Activated CD8-positive, alpha-beta T cell treated with anti-CD3 and anti-CD28 coated beads for 36 hours (primary cell): Measurements from ENCODE around the gene LIN7A. TPM values are rescaled to one million over a fixed set of nuclear protein-coding genes. Genes with fewer than 3 reads are reported as not detected.

ENCODE experiments used
- ATAC-seq: fragments of 200-7000 bp; cut with Tn5 transposase; one replicate; pipeline ENCODE4 v1.10.0; 2021; ENCODE audit warnings: mild to moderate bottlenecking, moderate library complexity
- CTCF ChIA-PET: fragments of 350-600 bp; sonication (Branson Sonifier 250); formaldehyde crosslinking; loops from one replicate; lab custom pipeline; 2021; ENCODE audit warnings: antibody characterized with exemption; lab: Charles Lee
- POLR2A ChIA-PET: fragments of 350-600 bp; sonication (Branson Sonifier 250); formaldehyde crosslinking; loops from one replicate; lab custom pipeline; 2021; ENCODE audit warnings: antibody characterized with exemption; lab: Charles Lee
- DNase-seq: peaks from one replicate; pipeline ENCODE4 v3.0.0-alpha.2; 2020
- H3K27ac Mint-ChIP-seq: one replicate; pipeline ENCODE4 v1.8.0; 2021; ENCODE audit warnings: mild to moderate bottlenecking, mixed read lengths
- H3K27me3 Mint-ChIP-seq: one replicate; pipeline ENCODE4 v1.8.0; 2021; ENCODE audit warnings: mixed read lengths
- H3K36me3 Mint-ChIP-seq: one replicate; pipeline ENCODE4 v1.8.0; 2021; ENCODE audit warnings: low read depth, mixed read lengths
- H3K4me1 Mint-ChIP-seq: one replicate; pipeline ENCODE4 v1.8.0; 2021; ENCODE audit warnings: low read depth, mixed read lengths
- H3K4me3 Mint-ChIP-seq: one replicate; pipeline ENCODE4 v1.8.0; 2021; ENCODE audit warnings: mild to moderate bottlenecking, moderate library complexity, mixed read lengths
- H3K9me3 Mint-ChIP-seq: one replicate; pipeline ENCODE4 v1.8.0; 2021; ENCODE audit warnings: mixed read lengths
- CTCF ChIP-seq: fragments of 200-600 bp; IDR thresholded peaks from one replicate; pipeline ENCODE4 v1.8.0; 2022; ENCODE audit warnings: antibody characterized with exemption, mild to moderate bottlenecking
- intact Hi-C: fragments of 100-400 bp; cut with micrococcal nuclease; formaldehyde crosslinking; loops from one replicate; pipeline ENCODE4 v1.10.0; 2022
- total RNA-seq, 2 experiments: library from RNA; stranded (reverse); gene quantifications; one replicate each; pipeline ENCODE4 v1.2.3, GENCODE V29; 2021

Gene LIN7A
- total RNA-seq, 2 experiments from 2014 or later = not detected

- intact Hi-C loops = no loop called here
- no peak overlapping the region for H3K4me3 Mint-ChIP-seq
- TF ChIP-seq CTCF = no peak
- ChIA-PET CTCF (no interaction called here), POLR2A (no interaction called here)
- ATAC-seq (no peak), DNase-seq (no peak)
- H3K9me3 Mint-ChIP-seq = peaks cover 5% of the 10 kb centered on the region
- H3K4me1 Mint-ChIP-seq = no peaks in the 10 kb centered on the region
- H3K27ac Mint-ChIP-seq = no peak overlapping the region
- no peaks in the 10 kb centered on the region for H3K27me3 Mint-ChIP-seq
- no peaks in the 10 kb centered on the region for H3K36me3 Mint-ChIP-seq
Measured at GRCh38 chr12:80837342-80837978, 100.3 kb downstream of the LIN7A start.

DNA sequence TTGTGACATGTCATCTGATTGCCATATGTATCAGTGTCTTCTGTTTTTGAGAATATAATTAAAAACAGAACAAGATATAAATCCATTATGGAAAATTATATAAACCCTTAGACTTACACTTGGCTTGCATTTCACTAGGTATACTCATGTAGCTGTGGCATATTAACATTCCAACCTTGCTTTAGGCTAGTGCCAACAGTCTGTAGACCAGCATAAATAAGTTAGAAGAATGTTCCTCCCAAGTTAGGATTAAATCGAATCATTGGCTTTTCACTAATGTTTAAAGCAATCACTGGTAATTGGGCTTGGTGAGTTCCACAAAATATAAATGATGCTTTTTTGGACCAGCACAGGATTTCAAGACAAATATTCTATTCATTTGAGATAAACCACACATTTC is 103.0 kb downstream of the LIN7A start:
- peaks cover 5% of the 10 kb centered on the region for H3K9me3 Mint-ChIP-seq
- intact Hi-C loops = no loop called here
- POLR2A ChIA-PET = no interaction called here
- CTCF ChIA-PET = no interaction called here
- no peak for TF ChIP-seq CTCF
- no peak overlapping the region for H3K27ac Mint-ChIP-seq
- no peaks in the 10 kb centered on the region for H3K4me1 Mint-ChIP-seq
- H3K4me3 Mint-ChIP-seq = no peak overlapping the region
- no peaks in the 10 kb centered on the region for H3K36me3 Mint-ChIP-seq
- H3K27me3 Mint-ChIP-seq = no peaks in the 10 kb centered on the region
- DNase-seq = no peak
- no peak for ATAC-seq

DNA sequence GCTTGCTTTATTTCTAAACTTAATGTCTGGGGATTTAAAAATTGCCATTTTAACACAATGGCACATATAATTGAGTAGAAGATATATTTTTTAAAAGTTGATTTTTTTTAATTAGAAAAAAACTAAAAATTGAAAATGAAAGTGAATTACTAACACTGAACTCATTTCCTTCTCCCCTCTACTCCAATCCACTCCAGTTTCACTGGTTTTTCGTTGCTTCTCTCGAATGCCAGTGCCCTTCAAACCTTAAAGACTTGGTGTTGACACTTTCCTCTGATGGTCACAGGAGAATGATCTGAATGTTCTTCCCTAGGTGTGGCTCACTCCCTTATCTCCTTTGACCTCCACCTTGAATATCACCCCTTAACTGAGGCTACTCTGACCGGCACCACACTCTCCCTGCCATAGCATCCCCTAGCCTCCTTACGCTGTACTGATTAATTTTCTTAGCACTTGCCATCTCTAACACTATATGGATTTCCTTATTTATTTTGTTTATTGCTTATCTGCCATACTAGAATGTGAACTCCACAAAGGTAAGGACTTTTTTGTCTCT is 107.1 kb downstream of the LIN7A start:
- H3K4me1 Mint-ChIP-seq = no peaks in the 10 kb centered on the region
- TF ChIP-seq CTCF = no peak
- CTCF ChIA-PET = no interaction called here
- H3K9me3 Mint-ChIP-seq = no peaks in the 10 kb centered on the region
- DNase-seq = no peak
- intact Hi-C loops = no loop called here
- no peak for ATAC-seq
- no peaks in the 10 kb centered on the region for H3K27me3 Mint-ChIP-seq
- H3K27ac Mint-ChIP-seq = no peak overlapping the region
- no peaks in the 10 kb centered on the region for H3K36me3 Mint-ChIP-seq
- POLR2A ChIA-PET = no interaction called here
- H3K4me3 Mint-ChIP-seq = no peak overlapping the region

DNA sequence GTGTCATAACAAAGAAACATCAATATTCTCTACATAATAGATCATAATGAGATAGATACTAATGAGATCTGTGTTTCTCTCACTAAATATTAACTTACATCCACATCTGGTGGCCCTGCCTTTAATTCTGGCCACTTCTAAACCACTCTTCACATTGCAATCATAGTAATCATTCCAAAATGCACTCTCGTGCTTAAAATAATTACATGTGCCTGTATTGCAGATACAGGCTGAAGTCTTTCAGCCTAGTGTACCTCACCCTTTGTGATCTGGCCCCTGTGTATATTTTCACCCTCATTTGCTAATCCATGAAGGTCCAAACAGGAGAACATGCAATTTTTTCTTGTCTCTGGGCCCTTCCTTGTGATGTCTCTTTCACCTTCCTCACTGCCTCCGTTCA is 108.0 kb downstream of the LIN7A start:
- Mint-ChIP-seq H3K4me3 (no peak overlapping the region), H3K27ac (no peak overlapping the region), H3K27me3 (no peaks in the 10 kb centered on the region), H3K9me3 (no peaks in the 10 kb centered on the region), H3K36me3 (no peaks in the 10 kb centered on the region), H3K4me1 (no peaks in the 10 kb centered on the region)
- ATAC-seq = no peak
- TF ChIP-seq CTCF = no peak
- CTCF ChIA-PET = no interaction called here
- intact Hi-C loops = no loop called here
- POLR2A ChIA-PET = no interaction called here
- no peak for DNase-seq

DNA sequence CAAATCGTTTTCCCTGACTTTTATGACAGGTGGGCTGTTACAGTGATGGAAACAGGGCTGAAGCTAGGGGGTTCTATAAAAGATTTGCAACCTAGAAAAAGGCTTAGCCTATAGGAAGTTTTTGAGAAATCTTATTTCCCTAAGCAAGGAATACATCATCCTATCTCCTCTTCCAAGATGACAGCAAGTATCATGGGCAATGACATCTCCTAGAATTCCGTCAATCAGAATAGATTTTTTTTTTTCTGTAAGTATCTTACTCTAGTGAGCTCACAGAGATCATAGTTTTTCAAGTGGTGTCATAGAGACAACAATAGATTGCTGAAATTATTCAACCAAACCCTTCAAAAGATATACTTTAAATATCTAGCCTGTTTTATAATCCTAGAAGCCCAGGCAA is 112.2 kb downstream of the LIN7A start:
- intact Hi-C loops = no loop called here

More for the DNA sequence above, 112.2 kb downstream of the LIN7A start:
- Mint-ChIP-seq H3K27me3 (no peaks in the 10 kb centered on the region), H3K27ac (no peak overlapping the region), H3K4me3 (no peak overlapping the region), H3K9me3 (no peaks in the 10 kb centered on the region), H3K36me3 (no peaks in the 10 kb centered on the region), H3K4me1 (no peaks in the 10 kb centered on the region)
- CTCF ChIA-PET = interaction anchor here (0.6 kb wide), 1 partner anchor 21 kb away, joined by 3 read pairs; no protein-coding TSS in a partner anchor
- POLR2A ChIA-PET = no interaction called here
- no peak for TF ChIP-seq CTCF
- ATAC-seq = no peak
- no peak for DNase-seq
